Type B pancreatic cell (in vitro differentiated cells): ENCODE measurements around the gene DDX51. TPM values are rescaled to one million over a fixed set of nuclear protein-coding genes. Genes with fewer than 3 reads are reported as not detected.
"Not testable (repeated sequence)": the region's sequence is repeated elsewhere in the genome, so short reads cannot be mapped to it uniquely, and the experiment has no call there.

Experiments
- DNase-seq: peaks from one replicate; pipeline ENCODE4 v3.0.0; 2021; ENCODE audit warnings: mixed read lengths; ENCODE audit not compliant: unreplicated experiment; ENCODE audit errors: extremely low spot score
- H3K27ac Mint-ChIP-seq: 2 replicates; pipeline ENCODE4 v1.8.0; 2021; ENCODE audit warnings: mild to moderate bottlenecking, mixed read lengths
- H3K27me3 Mint-ChIP-seq: 2 replicates; pipeline ENCODE4 v1.8.0; 2021; ENCODE audit warnings: mixed read lengths
- H3K36me3 Mint-ChIP-seq: 2 replicates; pipeline ENCODE4 v1.8.0; 2021; ENCODE audit warnings: mixed read lengths
- H3K4me1 Mint-ChIP-seq: one replicate; pipeline ENCODE4 v1.8.0; 2021; ENCODE audit warnings: mixed read lengths; ENCODE audit not compliant: unreplicated experiment
- H3K4me3 Mint-ChIP-seq: 2 replicates; pipeline ENCODE4 v1.8.0; 2021; ENCODE audit warnings: mild to moderate bottlenecking, mixed read lengths
- H3K9me3 Mint-ChIP-seq: 2 replicates; pipeline ENCODE4 v1.8.0; 2021; ENCODE audit warnings: mixed read lengths
- total RNA-seq: library from RNA; stranded (reverse); gene quantifications from 2 replicates; pipeline ENCODE4 v1.2.1, GENCODE V29; 2021; ENCODE audit warnings: low replicate concordance
- TF ChIP-seq, protein P1 (sequence below): fragments of 200-600 bp; sonication (generic); conservative IDR thresholded peaks from 2 replicates; pipeline ENCODE4 v1.5.0; 2021; ENCODE audit warnings: antibody characterized with exemption, mild to moderate bottlenecking

Gene DDX51
- total RNA-seq, 1 donor from 2014 or later = 30.5 TPM

GRCh38 chr12:132106921-132107320 is 37.2 kb downstream of the DDX51 start:
- H3K9me3 Mint-ChIP-seq = no peaks in the 10 kb centered on the region
- H3K4me1 Mint-ChIP-seq = peaks cover 11% of the 10 kb centered on the region

DNA sequence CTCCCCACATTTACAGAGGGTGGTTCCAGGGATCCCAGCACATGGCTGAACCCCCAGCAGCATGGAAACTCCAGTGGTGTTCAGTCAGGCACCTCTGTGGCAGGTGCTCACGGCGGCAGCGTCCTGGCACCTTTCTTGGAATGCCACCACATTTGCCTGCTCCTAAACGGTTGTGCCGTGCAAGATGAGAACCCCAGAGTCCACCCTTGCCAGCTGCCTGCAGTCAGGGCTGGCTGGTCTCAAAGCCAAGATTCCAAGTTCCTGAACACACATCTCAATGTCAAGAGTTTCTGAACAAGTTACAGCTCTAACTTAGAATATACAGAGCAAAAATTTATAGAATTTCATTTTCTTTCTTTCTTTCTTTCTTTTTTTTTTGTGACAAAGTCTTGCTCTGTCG is 38.7 kb downstream of the DDX51 start:
- Mint-ChIP-seq H3K9me3 (no peaks in the 10 kb centered on the region), H3K4me3 (no peak overlapping the region), H3K27me3 (no peaks in the 10 kb centered on the region), H3K4me1 (peaks cover 11% of the 10 kb centered on the region), H3K36me3 (peaks cover 18% of the 10 kb centered on the region), H3K27ac (no peak overlapping the region)
- TF ChIP-seq, protein P1, sequence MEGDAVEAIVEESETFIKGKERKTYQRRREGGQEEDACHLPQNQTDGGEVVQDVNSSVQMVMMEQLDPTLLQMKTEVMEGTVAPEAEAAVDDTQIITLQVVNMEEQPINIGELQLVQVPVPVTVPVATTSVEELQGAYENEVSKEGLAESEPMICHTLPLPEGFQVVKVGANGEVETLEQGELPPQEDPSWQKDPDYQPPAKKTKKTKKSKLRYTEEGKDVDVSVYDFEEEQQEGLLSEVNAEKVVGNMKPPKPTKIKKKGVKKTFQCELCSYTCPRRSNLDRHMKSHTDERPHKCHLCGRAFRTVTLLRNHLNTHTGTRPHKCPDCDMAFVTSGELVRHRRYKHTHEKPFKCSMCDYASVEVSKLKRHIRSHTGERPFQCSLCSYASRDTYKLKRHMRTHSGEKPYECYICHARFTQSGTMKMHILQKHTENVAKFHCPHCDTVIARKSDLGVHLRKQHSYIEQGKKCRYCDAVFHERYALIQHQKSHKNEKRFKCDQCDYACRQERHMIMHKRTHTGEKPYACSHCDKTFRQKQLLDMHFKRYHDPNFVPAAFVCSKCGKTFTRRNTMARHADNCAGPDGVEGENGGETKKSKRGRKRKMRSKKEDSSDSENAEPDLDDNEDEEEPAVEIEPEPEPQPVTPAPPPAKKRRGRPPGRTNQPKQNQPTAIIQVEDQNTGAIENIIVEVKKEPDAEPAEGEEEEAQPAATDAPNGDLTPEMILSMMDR = no peak
- DNase-seq = no peak

More at GRCh38 chr12:132106921-132107320, 37.2 kb downstream of the DDX51 start:
- Mint-ChIP-seq H3K27me3 (no peaks in the 10 kb centered on the region), H3K27ac (no peak overlapping the region), H3K4me3 (no peak overlapping the region), H3K36me3 (peaks cover 22% of the 10 kb centered on the region)
- TF ChIP-seq, protein P1 = no peak
- no peak for DNase-seq

DNA sequence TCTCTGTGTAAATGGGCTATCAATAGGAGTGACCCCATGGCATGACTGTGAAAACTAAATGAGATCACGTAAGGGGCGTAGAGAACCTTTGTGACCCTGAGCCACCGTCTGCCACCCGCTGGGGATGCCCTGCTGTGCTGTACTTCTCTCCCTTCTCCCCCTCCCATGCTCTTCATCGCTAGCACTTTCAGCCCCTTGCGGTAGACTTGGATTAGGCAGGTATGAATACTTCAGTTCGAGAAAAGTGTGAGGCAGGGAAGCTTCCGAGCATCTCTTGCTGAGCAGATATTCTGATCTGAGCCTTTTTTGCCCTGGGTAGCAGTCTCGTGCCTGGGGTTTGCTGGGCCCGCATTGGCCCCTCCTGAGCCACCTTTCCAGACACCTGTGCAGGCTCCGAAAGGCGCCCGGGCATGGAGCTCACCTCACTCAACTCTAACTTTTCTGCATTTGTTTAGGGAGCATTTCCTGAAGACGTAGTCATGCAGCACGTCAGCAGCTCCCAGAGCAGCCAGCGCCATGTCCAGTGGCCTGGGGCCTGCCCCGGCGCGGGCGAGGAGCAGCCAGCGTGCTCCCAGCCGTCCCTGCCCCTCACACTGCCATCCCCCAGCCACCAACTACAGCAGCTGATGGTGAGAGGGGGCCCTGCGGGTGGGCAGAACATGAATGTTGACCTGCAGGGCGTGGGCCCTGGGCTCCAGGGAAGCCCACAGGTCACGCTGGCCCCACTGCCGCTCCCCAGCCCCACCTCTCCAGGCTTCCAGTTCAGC is 40.4 kb downstream of the DDX51 start:
- TF ChIP-seq, protein P1 = no peak
- Mint-ChIP-seq H3K27ac (no peak overlapping the region), H3K27me3 (no peaks in the 10 kb centered on the region), H3K36me3 (peaks cover 17% of the 10 kb centered on the region), H3K4me3 (no peak overlapping the region), H3K4me1 (peaks cover 11% of the 10 kb centered on the region), H3K9me3 (no peaks in the 10 kb centered on the region)
- no peak for DNase-seq

GRCh38 chr12:132103072-132103471 is 41.0 kb downstream of the DDX51 start:
- H3K36me3 Mint-ChIP-seq = peaks cover 17% of the 10 kb centered on the region
- DNase-seq, H3K27ac Mint-ChIP-seq, H3K4me3 Mint-ChIP-seq, H3K4me1 Mint-ChIP-seq, H3K9me3 Mint-ChIP-seq, H3K27me3 Mint-ChIP-seq: not testable (repeated sequence)

DNA sequence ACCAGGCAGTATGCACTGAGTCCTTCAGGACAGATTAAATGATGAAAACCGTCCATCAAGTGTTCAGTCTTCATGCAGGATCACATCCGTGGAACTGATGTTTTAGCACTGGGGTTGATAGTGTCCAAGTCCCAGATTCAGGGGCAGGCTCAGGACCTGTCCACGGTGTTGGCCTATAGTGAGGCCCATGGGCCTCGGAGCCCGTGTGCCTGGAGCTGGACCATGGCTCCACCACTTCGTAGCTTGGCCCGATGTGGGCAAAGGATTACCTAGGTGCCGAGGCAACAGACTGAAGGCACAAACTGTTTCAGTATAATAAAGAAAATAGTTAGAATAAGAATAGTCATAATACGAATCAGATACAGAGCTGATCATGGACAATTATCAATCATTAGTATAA is 41.8 kb downstream of the DDX51 start:
- H3K27me3 Mint-ChIP-seq = no peaks in the 10 kb centered on the region
- H3K9me3 Mint-ChIP-seq = no peaks in the 10 kb centered on the region
- no peak overlapping the region for H3K27ac Mint-ChIP-seq
- DNase-seq = no peak
- no peak overlapping the region for H3K4me3 Mint-ChIP-seq
- H3K4me1 Mint-ChIP-seq = no peaks in the 10 kb centered on the region
- H3K36me3 Mint-ChIP-seq = peaks cover 13% of the 10 kb centered on the region
- TF ChIP-seq, protein P1 = no peak

- Mint-ChIP-seq H3K36me3 (peaks cover 22% of the 10 kb centered on the region), H3K9me3 (no peaks in the 10 kb centered on the region), H3K4me1 (no peaks in the 10 kb centered on the region), H3K27me3 (no peaks in the 10 kb centered on the region), H3K4me3 (no peak overlapping the region), H3K27ac (no peak overlapping the region)
- TF ChIP-seq, protein P1 = no peak
- no peak for DNase-seq
Observed at GRCh38 chr12:132100306-132101065, 43.6 kb downstream of the DDX51 start.
